SK-N-SH treated with all-trans-retinoic acid at 6 μM for 48 hours (cell line): ENCODE measurements around the gene C6orf15.

Experiments
- ATAC-seq: fragments of 200-7000 bp; cut with Tn5 transposase; 3 replicates; pipeline ENCODE4 v1.9.1; 2020; ENCODE audit warnings: mild to moderate bottlenecking, moderate library complexity
- ARNTL ChIP-seq: fragments of 450-650 bp; formaldehyde crosslinking; IDR thresholded peaks from 2 replicates; pipeline ENCODE4 v1.5.0; 2020; ENCODE audit warnings: low read depth, mild to moderate bottlenecking, moderate library complexity, borderline replicate concordance
- BACH2 ChIP-seq: fragments of 250-450 bp; sonication (Bioruptor Pico); IDR thresholded peaks from 2 replicates; pipeline ENCODE4 v1.9.0; 2021; ENCODE audit warnings: mild to moderate bottlenecking, borderline replicate concordance
- CREB5 ChIP-seq: fragments of 250-450 bp; sonication (Bioruptor Pico); IDR thresholded peaks from 2 replicates; pipeline ENCODE4 v1.5.1; 2020; ENCODE audit warnings: low read depth, mild to moderate bottlenecking, moderate library complexity
- CSDC2 ChIP-seq: fragments of 250-450 bp; sonication (Bioruptor Pico); IDR thresholded peaks from 2 replicates; pipeline ENCODE4 v1.5.0; 2020; ENCODE audit warnings: mild to moderate bottlenecking, moderate library complexity
- ESRRG ChIP-seq: fragments of 250-450 bp; sonication (Bioruptor Pico); IDR thresholded peaks from 2 replicates; pipeline ENCODE4 v1.6.1; 2021; ENCODE audit warnings: mild to moderate bottlenecking
- GLIS3 ChIP-seq: fragments of 250-450 bp; sonication (Bioruptor Pico); IDR thresholded peaks from 2 replicates; pipeline ENCODE4 v1.5.0; 2020; ENCODE audit warnings: mild to moderate bottlenecking, moderate library complexity
- ISL1 ChIP-seq: fragments of 250-450 bp; sonication (Bioruptor Pico); IDR thresholded peaks from 2 replicates; pipeline ENCODE4 v2.1.2; 2022; ENCODE audit warnings: mild to moderate bottlenecking, moderate library complexity
- OSR1 ChIP-seq: fragments of 250-450 bp; sonication (Bioruptor Pico); IDR thresholded peaks from 2 replicates; pipeline ENCODE4 v1.8.0; 2022; ENCODE audit warnings: moderate library complexity, mild to moderate bottlenecking, inconsistent platforms
- PATZ1 ChIP-seq: fragments of 250-450 bp; sonication (Bioruptor Pico); IDR thresholded peaks from 2 replicates; pipeline ENCODE4 v1.8.0; 2020; ENCODE audit warnings: mild to moderate bottlenecking, moderate library complexity, borderline replicate concordance
- POU6F1 ChIP-seq: fragments of 250-450 bp; sonication (Bioruptor Pico); IDR thresholded peaks from 2 replicates; pipeline ENCODE4 v1.8.0; 2021; ENCODE audit warnings: low read depth, mild to moderate bottlenecking, moderate library complexity, borderline replicate concordance
- PPARA ChIP-seq: fragments of 250-450 bp; sonication (Bioruptor Pico); IDR thresholded peaks from 2 replicates; pipeline ENCODE4 v1.5.0; 2020; ENCODE audit warnings: mild to moderate bottlenecking, borderline replicate concordance
- RARB ChIP-seq: fragments of 250-450 bp; sonication (Bioruptor Pico); IDR thresholded peaks from 2 replicates; pipeline ENCODE4 v1.8.0; 2021; ENCODE audit warnings: mild to moderate bottlenecking, moderate library complexity
- SNAI2 ChIP-seq: fragments of 250-450 bp; sonication (Bioruptor Pico); IDR thresholded peaks from 2 replicates; pipeline ENCODE4 v1.5.0; 2020; ENCODE audit warnings: mild to moderate bottlenecking, moderate library complexity
- TCF4 ChIP-seq: fragments of 250-450 bp; sonication (Bioruptor Pico); IDR thresholded peaks from 2 replicates; pipeline ENCODE4 v1.8.0; 2021; ENCODE audit warnings: mild to moderate bottlenecking, moderate library complexity, borderline replicate concordance
- TOX ChIP-seq: fragments of 250-450 bp; sonication (Bioruptor Pico); IDR thresholded peaks from 2 replicates; pipeline ENCODE4 v1.8.0; 2021; ENCODE audit warnings: mild to moderate bottlenecking, moderate library complexity, borderline replicate concordance
- TSHZ2 ChIP-seq: fragments of 250-450 bp; sonication (Bioruptor Pico); IDR thresholded peaks from 2 replicates; pipeline ENCODE4 v1.5.0; 2020; ENCODE audit warnings: mild to moderate bottlenecking, moderate library complexity
- ZC3H10 ChIP-seq: fragments of 250-450 bp; sonication (Bioruptor Pico); IDR thresholded peaks from 2 replicates; pipeline ENCODE4 v1.5.1; 2021; ENCODE audit warnings: mild to moderate bottlenecking, moderate library complexity
- ZFP3 ChIP-seq: fragments of 250-450 bp; sonication (Bioruptor Pico); IDR thresholded peaks from 2 replicates; pipeline ENCODE4 v1.5.0; 2020; ENCODE audit warnings: mild to moderate bottlenecking, moderate library complexity
- ZNF565 ChIP-seq: fragments of 450-650 bp; formaldehyde crosslinking; conservative IDR thresholded peaks from 2 replicates; pipeline ENCODE4 v1.5.0; 2020; ENCODE audit warnings: low read depth, mild to moderate bottlenecking, moderate library complexity
- ZNF70 ChIP-seq: fragments of 450-650 bp; formaldehyde crosslinking; IDR thresholded peaks from 2 replicates; pipeline ENCODE4 v1.5.0; 2020; ENCODE audit warnings: mild to moderate bottlenecking, moderate library complexity
- ZNF8 ChIP-seq: fragments of 450-650 bp; formaldehyde crosslinking; IDR thresholded peaks from 2 replicates; pipeline ENCODE4 v1.5.0; 2020; ENCODE audit warnings: mild to moderate bottlenecking, moderate library complexity
- TF ChIP-seq, protein P1 (sequence below): fragments of 250-450 bp; sonication (Bioruptor Pico); IDR thresholded peaks from 2 replicates; pipeline ENCODE4 v1.5.1; 2021; ENCODE audit warnings: mild to moderate bottlenecking, moderate library complexity

Gene C6orf15

DNA sequence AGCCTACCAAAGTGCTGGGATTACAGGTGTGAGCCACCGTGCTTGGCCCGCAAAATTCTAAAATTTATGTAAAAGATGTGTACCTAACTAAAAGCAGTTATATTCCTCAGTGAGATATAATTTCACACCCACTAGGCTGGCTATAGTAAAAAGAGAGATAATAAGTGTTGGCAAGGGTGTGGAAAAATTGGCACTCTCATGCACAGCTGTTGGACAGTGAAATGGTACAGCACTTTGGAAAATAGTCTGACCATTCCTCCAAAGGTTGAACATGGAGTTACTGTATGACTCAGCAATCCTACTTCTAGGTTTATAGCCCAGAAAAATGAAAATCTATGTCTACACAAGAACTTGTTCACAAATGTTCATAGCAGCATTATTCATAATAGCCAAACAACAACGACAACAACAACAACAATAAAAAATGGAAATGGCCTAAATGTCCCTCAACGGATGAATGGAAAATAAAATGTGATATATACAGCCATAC lies 13.9 kb downstream of the C6orf15 start:
- ATAC-seq: no peak
- TF ChIP-seq PPARA (CRISPR knock-in tag) (no peak), PATZ1 (CRISPR knock-in tag) (no peak), GLIS3 (CRISPR knock-in tag) (no peak), ZC3H10 (CRISPR knock-in tag) (no peak), ESRRG (CRISPR knock-in tag) (no peak), POU6F1 (CRISPR knock-in tag) (no peak), CREB5 (CRISPR knock-in tag) (no peak), OSR1 (no peak), ZNF70 (CRISPR knock-in tag) (no peak), CSDC2 (CRISPR knock-in tag) (no peak), TOX (no peak), ISL1 (CRISPR knock-in tag) (no peak), ZNF565 (CRISPR knock-in tag) (no peak), ZFP3 (CRISPR knock-in tag) (no peak), TSHZ2 (no peak), ARNTL (CRISPR knock-in tag) (no peak)
- TF ChIP-seq, protein P1, sequence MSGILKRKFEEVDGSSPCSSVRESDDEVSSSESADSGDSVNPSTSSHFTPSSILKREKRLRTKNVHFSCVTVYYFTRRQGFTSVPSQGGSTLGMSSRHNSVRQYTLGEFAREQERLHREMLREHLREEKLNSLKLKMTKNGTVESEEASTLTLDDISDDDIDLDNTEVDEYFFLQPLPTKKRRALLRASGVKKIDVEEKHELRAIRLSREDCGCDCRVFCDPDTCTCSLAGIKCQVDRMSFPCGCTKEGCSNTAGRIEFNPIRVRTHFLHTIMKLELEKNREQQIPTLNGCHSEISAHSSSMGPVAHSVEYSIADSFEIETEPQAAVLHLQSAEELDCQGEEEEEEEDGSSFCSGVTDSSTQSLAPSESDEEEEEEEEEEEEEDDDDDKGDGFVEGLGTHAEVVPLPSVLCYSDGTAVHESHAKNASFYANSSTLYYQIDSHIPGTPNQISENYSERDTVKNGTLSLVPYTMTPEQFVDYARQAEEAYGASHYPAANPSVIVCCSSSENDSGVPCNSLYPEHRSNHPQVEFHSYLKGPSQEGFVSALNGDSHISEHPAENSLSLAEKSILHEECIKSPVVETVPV: no peak

GRCh38 chr6:31096656-31097055 lies 15.7 kb downstream of the C6orf15 start:
- TF ChIP-seq PATZ1 (CRISPR knock-in tag) (no peak), ZC3H10 (CRISPR knock-in tag) (no peak), BACH2 (CRISPR knock-in tag) (no peak), SNAI2 (no peak), TOX (no peak), ZNF8 (CRISPR knock-in tag) (no peak), ZNF70 (CRISPR knock-in tag) (no peak), OSR1 (no peak), PPARA (CRISPR knock-in tag) (no peak), ZNF565 (CRISPR knock-in tag) (no peak), ESRRG (CRISPR knock-in tag) (no peak), RARB (CRISPR knock-in tag) (no peak), TCF4 (CRISPR knock-in tag) (no peak), ZFP3 (CRISPR knock-in tag) (no peak)
- ATAC-seq: no peak
